Stomach (tissue), 9 donors: Measurements from ENCODE around the gene IFT74. TPM values are rescaled to one million over a fixed set of nuclear protein-coding genes. Genes with fewer than 3 reads are reported as not detected.

Source experiments
- DNase-seq, 2 donors: peaks; one replicate each; pipeline versions ENCODE4 v3.0.0 to v3.0.0-alpha.2; 2013 to 2019
- H3K27ac ChIP-seq, 5 donors: fragments of 200-600 bp in 4 of 5; sonication (generic) in 4 of 5; one replicate each; pipeline ENCODE4 v1.5.1; 2013 to 2019; ENCODE audit warnings: mild to moderate bottlenecking in 1 of 5, moderate library complexity in 1 of 5
- H3K27me3 ChIP-seq, 3 donors: fragments of 200-600 bp; sonication (generic); one replicate each; pipeline ENCODE4 v1.5.1; 2017 to 2019; ENCODE audit warnings: mixed run types in 1 of 3
- H3K36me3 ChIP-seq, 4 donors: fragments of 200-600 bp; sonication (generic); 1 replicate in 3 of 4; 2 replicates in 1 of 4; pipeline ENCODE4 v1.5.1; 2016 to 2019
- H3K4me1 ChIP-seq, 4 donors: fragments of 200-600 bp; sonication (generic); one replicate each; pipeline ENCODE4 v1.5.1; 2016 to 2019
- H3K4me3 ChIP-seq, 4 donors: fragments of 200-600 bp; sonication (generic) in 3 of 4; one replicate each; pipeline ENCODE4 v1.5.1; 2016 to 2019; ENCODE audit warnings: mild to moderate bottlenecking in 1 of 4
- H3K9me3 ChIP-seq, 4 donors: fragments of 200-600 bp; sonication (generic); one replicate each; pipeline ENCODE4 v1.5.1; 2016 to 2019
- EP300 ChIP-seq: sonication (generic); formaldehyde crosslinking; IDR thresholded peaks from one replicate; pipeline ENCODE4 v1.6.1; 2017; ENCODE audit warnings: antibody characterized with exemption
- POLR2A ChIP-seq, 4 donors: fragments of 450-650 bp; IDR thresholded peaks; one replicate each; pipeline ENCODE4 v1.6.1; 2016; ENCODE audit warnings: antibody characterized with exemption in 4 of 4, control low read depth in 2 of 4, mild to moderate bottlenecking in 1 of 4, moderate library complexity in 1 of 4
- POLR2AphosphoS5 ChIP-seq, 3 donors: sonication (generic); formaldehyde crosslinking; IDR thresholded peaks; one replicate each; pipeline ENCODE4 v1.6.1; 2016; ENCODE audit warnings: antibody characterized with exemption in 3 of 3
- WGBS, 5 donors: extraction: QIAGEN DNeasy Blood & Tissue Kit in 3 of 5; methylation state at CpG; one replicate each; pipeline versions ENCODE4 v1.1.5 to v1.1.7; 2013 to 2018; 5-methylcytosine and 5-hydroxymethylcytosine counted together
- intact Hi-C: fragments of 100-400 bp; cut with DNase I; formaldehyde crosslinking; loops from one replicate; pipeline ENCODE4 v1.15.1; 2023; ENCODE audit warnings: low total_unique reads
- polyA plus RNA-seq, 3 donors: library from polyadenylated mRNA; stranded (reverse); fragments of 200-250 nt; gene quantifications; one replicate each; pipeline ENCODE4 v1.2.3, GENCODE V29; 2013
- total RNA-seq, 5 donors: library from RNA; depleted of rRNA; stranded (reverse); fragments of >200 nt; gene quantifications; one replicate each; pipeline versions ENCODE4 v1.1.0 to v1.2.3, GENCODE V29; 2014 to 2016
- TF ChIP-seq, protein P1 (sequence below), 7 experiments: fragments of 450-650 bp in 4 of 7; fragments of 200-600 bp in 3 of 7; sonication (generic) in 3 of 7; IDR thresholded peaks; one replicate each; pipeline ENCODE4 v1.5.1; 2016 to 2019; ENCODE audit warnings: antibody characterized with exemption in 7 of 7, control low read depth in 2 of 7, mild to moderate bottlenecking in 1 of 7
- donor health status: healthy with polysubstance abuse.
- donor health status: Bipolar disorder and iron deficiency.
- donor health status: healthy.

IFT74 gene
- total and polyA plus RNA-seq, 8 donors = 2.0 to 68.3 (median 8.9) TPM

DNA sequence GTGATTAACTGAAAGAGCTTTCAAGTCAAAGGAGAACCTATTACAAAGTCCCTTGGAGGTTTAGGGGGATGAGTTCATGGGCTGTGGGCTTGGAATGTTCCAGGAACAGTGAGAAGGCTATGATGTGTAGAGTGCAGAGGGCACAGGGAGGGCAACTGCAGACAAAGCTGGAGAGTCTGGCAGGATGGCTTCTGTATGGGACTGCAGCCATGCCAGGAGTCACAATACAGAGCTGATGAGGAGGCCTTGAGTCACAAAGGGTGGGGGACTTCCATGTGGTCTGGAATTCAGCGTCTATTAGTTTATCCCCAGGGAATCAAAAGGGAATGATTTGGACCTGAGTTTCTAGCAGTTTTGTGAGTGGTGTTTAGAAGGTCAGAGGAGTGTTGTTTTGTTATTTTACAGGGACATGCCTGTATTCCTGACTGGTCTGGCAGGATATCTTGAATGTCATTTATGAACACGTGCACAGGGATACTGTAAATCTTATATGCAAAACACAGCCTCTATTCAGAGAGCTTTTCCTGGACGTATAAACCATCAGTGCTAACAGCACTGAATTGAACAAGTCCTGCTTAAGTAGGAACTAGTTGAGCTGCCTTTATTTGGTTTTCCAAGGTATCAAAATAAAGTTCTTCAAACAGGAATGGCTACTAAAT lies 138.6 kb downstream of the IFT74 start:
- intact Hi-C loops = no loop called here
- Histone ChIP-seq H3K27me3 (peaks cover 0 to 6% (median 0%) of the 10 kb centered on the region in 3 donors), H3K9me3 (no peaks in the 10 kb centered on the region), H3K36me3 (no peaks in the 10 kb centered on the region), H3K27ac (no peak overlapping the region), H3K4me1 (no peaks in the 10 kb centered on the region), H3K4me3 (no peak overlapping the region)
- WGBS, 5 donors = 43 to 59% (median 47%) methylated on average over 3 of the region's 3 CpGs
- TF ChIP-seq POLR2AphosphoS5 (IDR thresholded peaks at IDR 0.05) (no peak), EP300 (no peak)
- DNase-seq = no peak

DNA sequence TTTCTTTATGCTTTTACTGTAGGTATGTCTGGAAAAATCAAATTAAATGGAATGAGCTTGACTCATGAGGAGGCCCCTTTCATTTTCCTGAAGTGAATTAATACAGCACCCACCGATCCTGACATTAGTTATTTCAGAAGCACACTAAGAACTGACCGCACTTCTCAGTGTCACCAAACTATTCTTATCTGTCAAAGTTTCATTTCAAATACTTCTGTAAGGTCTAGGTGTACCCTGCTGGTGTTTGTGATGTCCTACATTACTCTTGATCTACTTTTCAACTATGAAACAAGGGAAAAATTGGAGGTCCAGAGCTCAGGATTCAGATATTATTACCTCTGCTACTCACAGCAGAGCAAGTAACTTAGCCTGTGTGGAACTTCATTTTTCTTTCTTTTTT lies 151.0 kb downstream of the IFT74 start:
- 71 to 92% (median 83%) methylated on average over 2 of the region's 2 CpGs for WGBS, 5 donors
- intact Hi-C loops = no loop called here
- no peaks in the 10 kb centered on the region for H3K27me3 ChIP-seq
- H3K4me3 ChIP-seq = no peak overlapping the region
- peaks cover 0 to 6% (median 0%) of the 10 kb centered on the region in 4 donors for H3K4me1 ChIP-seq
- H3K27ac ChIP-seq = no peak overlapping the region
- DNase-seq = no peak
- H3K36me3 ChIP-seq = no peaks in the 10 kb centered on the region
- no peak for TF ChIP-seq POLR2A (IDR thresholded peaks at IDR 0.05)
- no peak for TF ChIP-seq EP300
- TF ChIP-seq, protein P1, sequence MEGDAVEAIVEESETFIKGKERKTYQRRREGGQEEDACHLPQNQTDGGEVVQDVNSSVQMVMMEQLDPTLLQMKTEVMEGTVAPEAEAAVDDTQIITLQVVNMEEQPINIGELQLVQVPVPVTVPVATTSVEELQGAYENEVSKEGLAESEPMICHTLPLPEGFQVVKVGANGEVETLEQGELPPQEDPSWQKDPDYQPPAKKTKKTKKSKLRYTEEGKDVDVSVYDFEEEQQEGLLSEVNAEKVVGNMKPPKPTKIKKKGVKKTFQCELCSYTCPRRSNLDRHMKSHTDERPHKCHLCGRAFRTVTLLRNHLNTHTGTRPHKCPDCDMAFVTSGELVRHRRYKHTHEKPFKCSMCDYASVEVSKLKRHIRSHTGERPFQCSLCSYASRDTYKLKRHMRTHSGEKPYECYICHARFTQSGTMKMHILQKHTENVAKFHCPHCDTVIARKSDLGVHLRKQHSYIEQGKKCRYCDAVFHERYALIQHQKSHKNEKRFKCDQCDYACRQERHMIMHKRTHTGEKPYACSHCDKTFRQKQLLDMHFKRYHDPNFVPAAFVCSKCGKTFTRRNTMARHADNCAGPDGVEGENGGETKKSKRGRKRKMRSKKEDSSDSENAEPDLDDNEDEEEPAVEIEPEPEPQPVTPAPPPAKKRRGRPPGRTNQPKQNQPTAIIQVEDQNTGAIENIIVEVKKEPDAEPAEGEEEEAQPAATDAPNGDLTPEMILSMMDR (IDR thresholded peaks at IDR 0.05) = no peak
- no peak for TF ChIP-seq POLR2AphosphoS5 (IDR thresholded peaks at IDR 0.05)
- no peaks in the 10 kb centered on the region for H3K9me3 ChIP-seq

DNA sequence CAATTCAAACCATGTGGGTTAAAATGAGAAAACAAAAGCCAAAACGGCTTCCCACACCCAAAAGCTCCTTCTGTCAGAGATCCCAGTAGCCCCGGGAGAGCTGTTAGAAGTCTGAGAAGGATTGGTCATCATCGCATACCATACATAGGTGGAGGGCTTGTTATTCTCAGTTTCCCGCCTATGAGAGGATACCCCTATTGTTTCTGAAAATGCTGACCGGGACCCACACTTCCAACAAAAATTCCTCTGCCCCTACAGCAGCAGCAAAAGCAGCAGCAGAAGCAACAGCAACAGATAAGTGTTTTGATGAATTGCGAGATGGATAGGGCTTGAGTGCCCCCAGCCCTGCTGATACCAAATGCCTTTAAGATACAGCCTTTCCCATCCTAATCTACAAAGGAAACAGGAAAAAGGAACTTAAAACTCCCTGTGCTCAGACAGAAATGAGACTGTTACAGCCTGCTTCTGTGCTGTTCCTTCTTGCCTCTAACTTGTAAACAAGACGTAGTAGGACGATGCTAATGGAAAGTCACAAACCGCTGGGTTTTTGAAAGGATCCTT lies 152.8 kb downstream of the IFT74 start, which contains the start of gene TEK:
Gene TEK, plus strand, starts transcription at position 245 of the 561 bp plus-strand sequence. CDS start 366 bp downstream, outside the sequence.
- WGBS, 5 donors = 44 to 58% (median 53%) methylated on average over 9 of the region's 9 CpGs
- Histone ChIP-seq H3K9me3 (no peaks in the 10 kb centered on the region), H3K4me3 (peak within 1 kb of the TSS in 3 of 4 donors; percentile 11 to 13 (median 13)), H3K27me3 (no peaks in the 10 kb centered on the region), H3K27ac (peak within 1 kb of the TSS in 3 of 5 donors; percentile 4 to 35 (median 29)), H3K4me1 (peaks cover 0 to 6% (median 0%) of the 10 kb centered on the region in 4 donors), H3K36me3 (no peaks in the 10 kb centered on the region)
- intact Hi-C loops = no loop called here
- TF ChIP-seq, protein P1 (IDR thresholded peaks at IDR 0.05) = no peak
- TF ChIP-seq POLR2A (IDR thresholded peaks at IDR 0.05) (no peak), EP300 (no peak), POLR2AphosphoS5 (IDR thresholded peaks at IDR 0.05) (no peak)
- DNase-seq = peak in 1 of 2 donors; percentile 35

DNA sequence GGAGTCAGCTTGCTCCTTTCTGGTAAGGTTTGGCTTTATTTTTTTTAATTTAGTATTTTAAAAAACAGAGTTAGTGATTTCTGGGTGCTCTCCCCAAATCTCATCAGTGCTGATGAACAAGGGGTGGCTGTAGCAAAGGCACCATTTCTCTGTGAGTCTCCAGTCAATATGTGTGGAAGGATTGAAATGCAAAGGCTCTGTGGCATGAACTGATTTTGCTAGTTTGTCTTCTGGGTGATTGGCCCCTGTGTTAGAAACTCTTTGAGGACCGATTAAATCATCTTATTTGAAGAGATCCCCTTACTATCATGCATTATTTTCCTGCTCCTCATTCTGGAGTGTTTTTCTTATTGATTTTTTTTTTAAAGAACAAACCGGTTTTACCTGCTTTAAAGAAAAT lies 153.4 kb downstream of the IFT74 start:
- H3K27me3 ChIP-seq = no peaks in the 10 kb centered on the region
- no peaks in the 10 kb centered on the region for H3K9me3 ChIP-seq
- TF ChIP-seq, protein P1 (IDR thresholded peaks at IDR 0.05) = no peak
- TF ChIP-seq EP300 (no peak), POLR2AphosphoS5 (IDR thresholded peaks at IDR 0.05) (no peak), POLR2A (IDR thresholded peaks at IDR 0.05) (no peak)
- peak overlapping the region in 3 of 5 donors; percentile 4 to 35 (median 29) for H3K27ac ChIP-seq
- WGBS, 5 donors = 40 to 60% (median 50%) methylated on average over 2 of the region's 2 CpGs
- intact Hi-C loops = no loop called here
- no peaks in the 10 kb centered on the region for H3K36me3 ChIP-seq
- DNase-seq = no peak
- peak overlapping the region in 3 of 4 donors; percentile 10 to 13 (median 13) for H3K4me3 ChIP-seq
- peaks cover 0 to 6% (median 0%) of the 10 kb centered on the region in 4 donors for H3K4me1 ChIP-seq
